Stimulated activated CD4-positive, alpha-beta T cell treated with anti-CD3 and anti-CD28 coated beads, Interleukin-2, amount 100 ng/mL, for 48 hours (primary cell): ENCODE data around the gene OCA2.
"Not testable (repeated sequence)": the region's sequence is repeated elsewhere in the genome, so short reads cannot be mapped to it uniquely, and the experiment has no call there.

Experiments used
- DNase-seq, 2 donors: peaks; one replicate each; pipeline ENCODE4 v3.0.0-alpha.2; 2020

The OCA2 gene

GRCh38 chr15:27990521-27991515 is 108.3 kb downstream of the OCA2 start:
- DNase-seq: no peak

- DNase-seq: no peak
Measured at GRCh38 chr15:27989838-27990237, 109.3 kb downstream of the OCA2 start.

- no peak for DNase-seq
Measured at GRCh38 chr15:27989427-27989826, 109.7 kb downstream of the OCA2 start.

- no peak for DNase-seq
Measured at GRCh38 chr15:27985099-27985498, 114.0 kb downstream of the OCA2 start.

GRCh38 chr15:27983496-27983895 is 115.6 kb downstream of the OCA2 start:
- DNase-seq: no peak

- DNase-seq: no peak
Measured at GRCh38 chr15:27977696-27978095, 121.4 kb downstream of the OCA2 start.

- no peak for DNase-seq
Measured at GRCh38 chr15:27973886-27974285, 125.2 kb downstream of the OCA2 start.

GRCh38 chr15:27970661-27971392 is 128.3 kb downstream of the OCA2 start:
- DNase-seq: no peak

- no peak for DNase-seq
Measured at GRCh38 chr15:27967541-27967940, 131.6 kb downstream of the OCA2 start.

- DNase-seq: no peak
Measured at GRCh38 chr15:27965546-27965945, 133.6 kb downstream of the OCA2 start.

GRCh38 chr15:27961801-27962200 is 137.3 kb downstream of the OCA2 start:
- DNase-seq: no peak

GRCh38 chr15:27958911-27959578 is 140.1 kb downstream of the OCA2 start:
- DNase-seq: no peak

- no peak for DNase-seq
Measured at GRCh38 chr15:27956285-27956684, 142.8 kb downstream of the OCA2 start.

GRCh38 chr15:27955087-27955486 is 144.0 kb downstream of the OCA2 start:
- DNase-seq: no peak

GRCh38 chr15:27952593-27952992 is 146.5 kb downstream of the OCA2 start:
- DNase-seq: not testable (repeated sequence)

GRCh38 chr15:27951191-27951890 is 147.8 kb downstream of the OCA2 start:
- no peak for DNase-seq

- DNase-seq: no peak
Measured at GRCh38 chr15:27949089-27949488, 150.0 kb downstream of the OCA2 start.

GRCh38 chr15:27939246-27939645 is 159.9 kb downstream of the OCA2 start:
- no peak for DNase-seq

- no peak for DNase-seq
Measured at GRCh38 chr15:27937851-27938250, 161.3 kb downstream of the OCA2 start.

- DNase-seq: no peak
Measured at GRCh38 chr15:27936164-27936563, 163.0 kb downstream of the OCA2 start.

- DNase-seq: no peak
Measured at GRCh38 chr15:27935328-27935727, 163.8 kb downstream of the OCA2 start.

- DNase-seq: no peak
Measured at GRCh38 chr15:27934782-27935181, 164.3 kb downstream of the OCA2 start.

GRCh38 chr15:27933562-27933961 is 165.6 kb downstream of the OCA2 start:
- no peak for DNase-seq
